IPS-15b (cell line): Measurements from ENCODE around the gene RNASEH2C.
"Not testable (repeated sequence)": the region's sequence is repeated elsewhere in the genome, so short reads cannot be mapped to it uniquely, and the experiment has no call there.

Experiments
- H3K27me3 ChIP-seq: one replicate; pipeline ENCODE4 v1.6.1; 2013; ENCODE audit warnings: low read length; ENCODE audit not compliant: control insufficient read depth, insufficient read depth
- H3K36me3 ChIP-seq: one replicate; pipeline ENCODE4 v1.6.1; 2013; ENCODE audit warnings: low read length; ENCODE audit not compliant: control insufficient read depth, insufficient read depth
- H3K4me1 ChIP-seq: one replicate; pipeline ENCODE4 v1.6.1; 2013; ENCODE audit warnings: mild to moderate bottlenecking, low read length; ENCODE audit not compliant: control insufficient read depth, insufficient read depth
- H3K4me3 ChIP-seq: one replicate; pipeline ENCODE4 v1.5.1; 2013; ENCODE audit warnings: low read depth, low read length
- H3K9ac ChIP-seq: one replicate; pipeline ENCODE4 v1.6.1; 2013; ENCODE audit warnings: low read depth, mild to moderate bottlenecking, low read length
- H3K9me3 ChIP-seq: one replicate; pipeline ENCODE4 v1.6.1; 2013; ENCODE audit warnings: mild to moderate bottlenecking, low read length; ENCODE audit not compliant: control insufficient read depth, insufficient read depth

The RNASEH2C gene

DNA sequence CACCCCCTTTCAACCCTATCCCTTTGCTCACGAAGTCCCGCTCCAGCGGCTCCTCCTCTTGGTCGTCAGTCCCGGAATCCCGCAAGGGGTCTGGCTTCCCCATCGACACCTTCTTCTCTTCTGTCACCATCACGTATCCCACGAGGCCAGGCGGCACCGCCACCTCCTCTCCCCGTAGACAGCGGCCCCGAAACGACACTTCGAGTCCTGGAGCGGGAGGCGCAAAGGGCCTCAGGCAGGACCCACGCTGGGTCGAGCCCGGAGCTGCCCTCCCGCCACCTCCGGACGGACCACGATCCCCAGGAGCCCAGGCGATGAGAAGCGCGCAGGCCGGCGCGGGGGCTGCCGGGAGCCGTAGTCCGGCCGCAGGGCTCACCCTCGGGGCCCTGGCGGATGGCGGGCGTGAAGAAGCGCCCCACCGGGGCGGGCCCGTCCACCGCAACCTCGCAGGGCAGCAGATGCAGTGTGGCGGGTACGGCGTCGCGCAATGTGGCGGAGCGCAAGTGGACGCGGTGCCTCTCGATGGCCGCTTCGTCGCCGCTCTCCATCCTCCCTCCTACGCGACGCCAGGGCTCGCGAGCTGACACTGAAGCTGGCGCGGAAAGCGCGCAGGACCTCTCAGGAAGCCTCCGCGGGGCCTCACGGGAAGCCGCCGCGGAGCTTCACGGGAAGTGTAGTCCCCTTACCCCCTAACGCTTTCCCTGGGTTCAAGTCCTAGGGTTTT lies at the start of gene RNASEH2C:
Gene RNASEH2C, minus strand, starts transcription at position 588 of the 724 bp plus-strand sequence. Its CDS starts 40 bp downstream, at position 548.
- H3K4me3 ChIP-seq = peak within 1 kb of the TSS; percentile 93
- H3K4me1 ChIP-seq = no peaks in the 10 kb centered on the region
- H3K36me3 ChIP-seq = peaks cover 28% of the 10 kb centered on the region
- no peaks in the 10 kb centered on the region for H3K9me3 ChIP-seq
- no peaks in the 10 kb centered on the region for H3K27me3 ChIP-seq
- H3K9ac ChIP-seq = peak within 1 kb of the TSS; percentile 85

DNA sequence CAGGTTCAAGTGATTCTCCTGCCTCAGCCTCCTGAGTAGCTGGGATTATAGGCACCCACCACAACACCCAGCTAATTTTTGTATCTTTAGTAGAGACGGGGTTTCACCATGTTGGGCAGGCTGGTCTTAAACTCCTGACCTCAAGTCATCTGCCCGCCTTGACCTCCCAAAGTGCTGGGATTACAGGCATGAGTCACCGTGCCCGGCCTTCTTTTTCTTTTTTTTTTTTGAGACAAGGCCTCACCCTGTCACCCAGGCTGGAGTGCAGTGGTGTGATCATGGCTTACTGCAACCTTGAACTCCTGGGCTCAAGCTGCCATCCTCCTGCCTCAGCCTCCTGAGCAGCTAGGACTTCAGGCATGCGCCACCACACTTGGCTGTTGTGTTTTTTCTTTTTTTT lies 47.2 kb upstream of the RNASEH2C start:
- H3K36me3 ChIP-seq, H3K9ac ChIP-seq, H3K4me1 ChIP-seq, H3K9me3 ChIP-seq, H3K4me3 ChIP-seq, H3K27me3 ChIP-seq: not testable (repeated sequence)

DNA sequence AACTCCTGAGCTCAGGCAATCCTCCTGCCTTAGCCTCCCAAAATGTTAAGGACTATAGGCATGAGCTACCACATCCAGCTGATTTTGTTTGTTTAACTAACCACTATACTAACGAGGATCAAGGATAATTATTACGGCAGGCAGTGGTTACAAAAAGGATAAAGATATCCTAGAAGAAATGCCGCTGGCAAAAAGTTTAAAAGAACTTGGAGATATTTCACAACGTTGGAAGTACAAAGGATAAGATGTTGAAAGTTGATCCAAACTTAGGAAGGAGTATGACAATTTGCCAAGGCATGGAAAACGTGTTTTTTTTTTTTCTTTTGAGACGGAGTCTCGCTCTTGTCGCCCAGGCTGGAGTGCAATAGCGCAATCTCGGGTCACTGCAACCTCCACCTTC lies 46.8 kb upstream of the RNASEH2C start:
- Histone ChIP-seq H3K9me3 (no peaks in the 10 kb centered on the region), H3K36me3 (no peaks in the 10 kb centered on the region), H3K27me3 (no peaks in the 10 kb centered on the region), H3K4me1 (no peaks in the 10 kb centered on the region), H3K9ac (no peak overlapping the region), H3K4me3 (no peak overlapping the region)

DNA sequence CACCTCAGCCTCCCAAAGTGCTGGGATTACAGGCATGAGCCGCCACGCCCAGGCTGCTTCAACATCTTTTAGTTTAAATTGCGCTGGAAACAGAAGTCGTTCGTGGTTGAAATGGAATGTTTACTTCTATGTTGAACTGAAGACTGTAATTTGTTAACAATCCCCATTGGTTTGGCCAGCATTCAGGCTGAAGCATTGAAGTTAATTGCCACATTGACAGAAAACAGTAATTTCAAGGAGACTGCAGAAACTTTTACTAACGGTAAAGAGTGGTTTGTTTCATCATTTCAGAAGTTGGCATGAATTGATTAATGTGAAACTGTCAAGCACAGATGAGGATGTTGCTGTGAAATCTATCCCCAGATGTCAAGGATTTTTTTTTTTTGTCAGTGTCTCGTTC lies 45.9 kb upstream of the RNASEH2C start:
- Histone ChIP-seq H3K27me3 (no peaks in the 10 kb centered on the region), H3K36me3 (no peaks in the 10 kb centered on the region), H3K4me3 (no peak overlapping the region), H3K4me1 (no peaks in the 10 kb centered on the region), H3K9me3 (no peaks in the 10 kb centered on the region), H3K9ac (no peak overlapping the region)

DNA sequence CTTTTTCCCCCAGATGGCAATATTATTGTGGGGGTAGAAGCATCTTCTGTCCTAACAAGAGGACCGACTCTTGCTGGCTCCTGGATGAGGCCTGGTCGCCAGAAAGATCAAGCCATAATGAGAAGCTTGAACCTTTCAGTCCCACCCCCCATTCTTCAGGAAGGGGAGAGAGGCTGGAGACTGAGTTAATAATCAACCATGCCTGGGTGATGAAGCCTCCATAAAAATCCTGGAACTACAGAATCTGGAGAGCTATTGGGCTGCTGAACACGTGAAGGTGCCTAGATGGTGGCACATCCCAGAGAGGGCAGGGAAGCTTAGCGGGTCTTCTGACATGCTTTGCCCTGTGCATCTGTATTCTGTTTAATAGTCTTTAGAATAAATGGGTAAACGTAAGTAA lies 43.8 kb upstream of the RNASEH2C start:
- H3K9ac ChIP-seq = no peak overlapping the region

DNA sequence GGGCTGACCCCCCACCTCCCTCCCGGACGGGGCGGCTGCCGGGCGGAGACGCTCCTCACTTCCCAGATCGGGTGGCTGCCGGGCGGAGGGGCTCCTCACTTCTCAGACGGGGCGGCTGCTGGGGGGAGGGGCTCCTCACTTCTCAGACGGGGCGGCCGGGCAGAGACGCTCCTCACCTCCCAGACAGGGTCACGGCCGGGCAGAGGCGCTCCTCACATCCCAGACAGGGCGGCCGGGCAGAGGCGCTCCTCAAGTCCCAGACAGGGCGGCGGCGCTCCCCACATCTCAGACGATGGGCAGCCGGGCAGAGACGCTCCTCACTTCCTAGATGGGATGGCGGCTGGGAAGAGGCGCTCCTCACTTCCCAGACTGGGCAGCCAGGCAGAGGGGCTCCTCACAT lies 42.2 kb upstream of the RNASEH2C start:
- H3K4me1 ChIP-seq, H3K9ac ChIP-seq, H3K36me3 ChIP-seq, H3K9me3 ChIP-seq, H3K4me3 ChIP-seq, H3K27me3 ChIP-seq: not testable (repeated sequence)

More for the DNA sequence above, 43.8 kb upstream of the RNASEH2C start:
- H3K36me3 ChIP-seq = no peaks in the 10 kb centered on the region
- no peaks in the 10 kb centered on the region for H3K27me3 ChIP-seq
- H3K9me3 ChIP-seq = no peaks in the 10 kb centered on the region
- no peak overlapping the region for H3K4me3 ChIP-seq
- no peaks in the 10 kb centered on the region for H3K4me1 ChIP-seq

DNA sequence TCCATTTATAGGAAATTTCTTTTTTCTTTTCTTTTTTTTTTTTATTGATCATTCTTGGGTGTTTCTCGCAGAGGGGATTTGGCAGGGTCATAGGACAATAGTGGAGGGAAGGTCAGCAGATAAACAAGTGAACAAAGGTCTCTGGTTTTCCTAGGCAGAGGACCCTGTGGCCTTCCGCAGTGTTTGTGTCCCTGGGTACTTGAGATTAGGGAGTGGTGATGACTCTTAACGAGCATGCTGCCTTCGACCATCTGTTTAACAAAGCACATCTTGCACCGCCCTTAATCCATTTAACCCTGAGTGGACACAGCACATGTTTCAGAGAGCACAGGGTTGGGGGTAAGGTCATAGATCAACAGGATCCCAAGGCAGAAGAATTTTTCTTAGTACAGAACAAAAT lies 41.6 kb upstream of the RNASEH2C start:
- H3K9ac ChIP-seq, H3K36me3 ChIP-seq, H3K4me1 ChIP-seq, H3K4me3 ChIP-seq, H3K27me3 ChIP-seq, H3K9me3 ChIP-seq: not testable (repeated sequence)

DNA sequence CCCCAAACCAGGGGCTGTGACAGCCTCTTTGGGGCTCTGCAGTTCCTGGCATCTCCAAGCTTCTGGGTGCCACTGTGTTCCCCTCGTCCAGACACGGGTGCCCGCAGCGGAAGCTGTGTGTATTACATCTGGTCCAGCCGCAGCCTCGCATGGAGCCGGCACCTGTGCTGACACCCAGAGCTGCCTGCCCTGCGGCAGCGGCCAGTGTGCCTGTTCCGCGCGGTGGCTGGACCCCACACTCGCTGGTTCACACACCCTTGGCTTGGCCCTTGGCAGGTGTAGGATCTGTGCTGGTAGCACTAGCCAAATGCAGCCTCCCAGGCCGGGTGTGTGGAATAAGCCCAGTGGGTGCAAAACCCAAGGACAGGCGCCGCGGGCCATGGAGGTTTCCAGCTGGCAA lies 24.5 kb upstream of the RNASEH2C start:
- Histone ChIP-seq H3K4me1 (no peaks in the 10 kb centered on the region), H3K27me3 (peaks cover 3% of the 10 kb centered on the region), H3K9me3 (no peaks in the 10 kb centered on the region), H3K36me3 (no peaks in the 10 kb centered on the region), H3K9ac (no peak overlapping the region), H3K4me3 (no peak overlapping the region)

DNA sequence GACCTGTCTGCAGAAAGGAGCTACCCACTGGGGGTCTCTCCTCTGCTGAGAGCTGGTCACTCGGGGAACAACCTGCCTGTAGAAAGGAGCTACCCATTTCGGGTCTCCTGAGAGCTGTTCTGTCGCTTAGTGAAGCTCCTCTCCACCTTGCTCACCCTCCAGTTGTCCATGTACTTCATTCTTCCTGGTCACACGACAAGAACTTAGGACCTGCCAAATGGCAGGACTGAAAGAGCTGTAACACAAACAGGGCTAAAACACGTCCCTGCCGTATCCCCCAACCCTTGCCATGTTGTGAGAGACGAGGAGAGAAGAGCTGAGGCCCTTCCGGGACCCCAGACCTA lies 24.1 kb upstream of the RNASEH2C start:
- H3K27me3 ChIP-seq = peaks cover 3% of the 10 kb centered on the region
- no peaks in the 10 kb centered on the region for H3K4me1 ChIP-seq
- no peak overlapping the region for H3K9ac ChIP-seq
- no peaks in the 10 kb centered on the region for H3K36me3 ChIP-seq
- H3K4me3 ChIP-seq = no peak overlapping the region
- H3K9me3 ChIP-seq = no peaks in the 10 kb centered on the region

DNA sequence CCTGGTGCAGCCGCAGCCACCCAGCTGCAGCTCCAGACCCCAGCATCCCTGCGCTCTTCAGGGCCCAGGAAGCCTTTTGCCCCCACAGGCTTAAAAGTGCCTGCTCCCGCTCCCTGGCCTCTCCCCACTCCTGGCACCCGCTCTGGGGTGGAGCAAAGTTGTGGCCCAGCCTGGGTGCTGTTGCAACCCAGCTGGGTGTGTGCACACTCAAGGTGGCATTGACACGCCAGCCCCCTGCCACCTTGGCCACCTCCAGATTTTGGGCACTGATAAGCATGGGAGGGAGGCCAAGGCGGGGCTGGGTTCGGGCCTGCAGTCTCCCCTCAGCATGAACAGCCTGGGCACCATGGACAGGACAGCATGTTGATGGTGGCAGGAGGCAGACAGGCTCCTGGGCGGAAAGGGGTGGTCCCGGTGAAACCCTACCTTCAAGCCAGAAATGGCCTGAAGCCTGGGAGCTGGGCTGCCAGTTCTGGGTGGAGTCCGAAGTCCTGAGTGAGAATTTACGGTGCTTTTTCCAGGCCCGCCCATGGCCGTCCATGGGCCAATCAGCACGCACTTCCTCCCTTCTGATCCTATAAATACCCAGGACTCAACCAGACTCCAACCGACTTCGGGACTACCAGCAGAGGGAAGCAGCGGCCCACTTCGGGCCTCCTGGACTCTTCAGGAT lies 23.6 kb upstream of the RNASEH2C start:
- no peak overlapping the region for H3K9ac ChIP-seq
- peaks cover 3% of the 10 kb centered on the region for H3K27me3 ChIP-seq
- no peaks in the 10 kb centered on the region for H3K4me1 ChIP-seq
- no peaks in the 10 kb centered on the region for H3K9me3 ChIP-seq
- H3K36me3 ChIP-seq = no peaks in the 10 kb centered on the region
- no peak overlapping the region for H3K4me3 ChIP-seq

DNA sequence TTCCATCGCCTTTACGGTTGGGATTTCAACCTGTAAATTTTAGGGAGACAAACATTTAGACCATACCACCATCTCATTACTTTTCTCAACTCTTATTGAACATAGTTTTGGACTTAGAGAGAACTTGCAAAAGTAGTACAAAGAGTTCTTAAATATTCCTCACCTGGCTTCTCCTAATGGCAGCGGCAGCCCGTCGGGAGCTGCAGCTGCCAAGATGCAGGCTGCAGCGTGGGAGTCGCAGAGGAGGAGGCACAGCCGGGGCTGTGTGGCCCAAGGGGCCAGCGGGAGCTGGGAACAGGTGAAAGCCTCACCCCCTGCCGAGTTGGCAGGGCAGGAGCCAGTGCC lies 23.1 kb upstream of the RNASEH2C start:
- peaks cover 3% of the 10 kb centered on the region for H3K27me3 ChIP-seq
- H3K36me3 ChIP-seq = no peaks in the 10 kb centered on the region
- H3K4me3 ChIP-seq = no peak overlapping the region
- no peaks in the 10 kb centered on the region for H3K9me3 ChIP-seq
- H3K9ac ChIP-seq = no peak overlapping the region
- no peaks in the 10 kb centered on the region for H3K4me1 ChIP-seq

DNA sequence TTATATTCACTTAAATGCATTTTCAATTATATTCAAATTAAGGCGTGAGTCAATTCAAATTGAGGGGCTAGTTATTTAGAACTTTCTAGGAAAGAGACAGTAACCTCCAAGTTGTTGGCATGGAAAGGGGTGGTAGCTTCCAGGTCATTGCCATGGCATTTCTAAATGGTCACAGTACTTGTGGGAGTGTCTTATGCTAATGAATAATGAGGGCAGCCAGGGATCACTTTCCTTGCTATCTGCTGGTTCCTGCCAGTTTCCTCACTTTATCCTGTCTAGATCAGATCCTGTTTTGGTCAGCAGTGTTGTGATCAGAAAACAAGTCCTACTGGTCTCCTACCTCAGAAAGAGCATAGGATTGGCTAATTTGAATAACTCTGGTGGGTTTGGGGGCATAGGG lies 21.8 kb upstream of the RNASEH2C start:
- Histone ChIP-seq H3K9ac (no peak overlapping the region), H3K36me3 (no peaks in the 10 kb centered on the region), H3K4me3 (no peak overlapping the region)

More for the DNA sequence above, 21.8 kb upstream of the RNASEH2C start:
- H3K27me3 ChIP-seq = peaks cover 3% of the 10 kb centered on the region
- no peaks in the 10 kb centered on the region for H3K4me1 ChIP-seq
- no peaks in the 10 kb centered on the region for H3K9me3 ChIP-seq
